NCI-H748 (cell line): ENCODE data around the gene TMEM243.
"Not testable (repeated sequence)": the region's sequence is repeated elsewhere in the genome, so short reads cannot be mapped to it uniquely, and the experiment has no call there.

ENCODE experiments used
- DNase-seq: peaks from one replicate; lab custom pipeline; 2025; ENCODE audit not compliant: unreplicated experiment; lab: John Stamatoyannopoulos, UW

TMEM243 gene

GRCh38 chr7:87213252-87213651, 6.3 kb downstream of the TMEM243 start:
- no peak for DNase-seq

GRCh38 chr7:87212498-87212897, 7.0 kb downstream of the TMEM243 start:
- DNase-seq, result no peak

GRCh38 chr7:87210506-87210905, 9.0 kb downstream of the TMEM243 start:
- no peak for DNase-seq

- no peak for DNase-seq
Observed at GRCh38 chr7:87209295-87209924, 10.1 kb downstream of the TMEM243 start.

- no peak for DNase-seq
Observed at GRCh38 chr7:87206361-87206760, 13.2 kb downstream of the TMEM243 start.

- not testable (repeated sequence) for DNase-seq
Observed at GRCh38 chr7:87205701-87206100, 13.8 kb downstream of the TMEM243 start.

GRCh38 chr7:87204933-87205332, 14.6 kb downstream of the TMEM243 start:
- DNase-seq, result no peak

- DNase-seq, result not testable (repeated sequence)
Observed at GRCh38 chr7:87203929-87204328, 15.6 kb downstream of the TMEM243 start.

GRCh38 chr7:87202705-87203104, 16.8 kb downstream of the TMEM243 start:
- no peak for DNase-seq

GRCh38 chr7:87202208-87202607, 17.3 kb downstream of the TMEM243 start:
- DNase-seq, result no peak

GRCh38 chr7:87199700-87200450, 19.7 kb downstream of the TMEM243 start:
- DNase-seq, result no peak

- no peak for DNase-seq
Observed at GRCh38 chr7:87199241-87199640, 20.3 kb downstream of the TMEM243 start.

- DNase-seq, result no peak
Observed at GRCh38 chr7:87193912-87194311, 25.6 kb downstream of the TMEM243 start.

- no peak for DNase-seq
Observed at GRCh38 chr7:87192784-87193487, 26.6 kb downstream of the TMEM243 start.

GRCh38 chr7:87190783-87191182, 28.7 kb downstream of the TMEM243 start:
- no peak for DNase-seq

GRCh38 chr7:87188930-87189329, 30.6 kb downstream of the TMEM243 start:
- DNase-seq, result no peak

- DNase-seq, result no peak
Observed at GRCh38 chr7:87187120-87187519, 32.4 kb downstream of the TMEM243 start.

GRCh38 chr7:87179180-87179579, 40.4 kb downstream of the TMEM243 start:
- no peak for DNase-seq

GRCh38 chr7:87178320-87178719, 41.2 kb downstream of the TMEM243 start:
- DNase-seq, result no peak

GRCh38 chr7:87173471-87173870, 46.1 kb downstream of the TMEM243 start:
- DNase-seq, result no peak

GRCh38 chr7:87171282-87171934, 48.1 kb downstream of the TMEM243 start:
- no peak for DNase-seq

GRCh38 chr7:87170828-87171227, 48.7 kb downstream of the TMEM243 start:
- DNase-seq, result no peak
